Tibial nerve (tissue), 4 donors: Measurements from ENCODE around the gene GPR42. TPM values are rescaled to one million over a fixed set of nuclear protein-coding genes. Genes with fewer than 3 reads are reported as not detected.

ENCODE experiments used
- DNase-seq, 2 donors: peaks; one replicate each; pipeline ENCODE4 v3.0.0-alpha.2; 2019; ENCODE audit warnings: low spot score in 2 of 2
- H3K27ac ChIP-seq, 4 donors: fragments of 200-600 bp; sonication (generic) in 3 of 4; one replicate each; pipeline ENCODE4 v1.5.1; 2017 to 2019; ENCODE audit warnings: mild to moderate bottlenecking in 1 of 4
- H3K27me3 ChIP-seq, 2 donors: fragments of 200-600 bp; sonication (generic) in 1 of 2; one replicate each; pipeline versions ENCODE4 v1.5.1 to v1.6.0; 2017 to 2019
- H3K36me3 ChIP-seq, 3 donors: fragments of 200-600 bp; sonication (generic); one replicate each; pipeline ENCODE4 v1.5.1; 2018 to 2019
- H3K4me1 ChIP-seq, 4 donors: fragments of 200-600 bp; sonication (generic) in 3 of 4; one replicate each; pipeline ENCODE4 v1.5.1; 2017 to 2019
- H3K4me3 ChIP-seq, 4 donors: fragments of 200-600 bp; sonication (generic) in 3 of 4; one replicate each; pipeline ENCODE4 v1.5.1; 2017 to 2019; ENCODE audit warnings: mild to moderate bottlenecking in 1 of 4, moderate library complexity in 1 of 4
- H3K9me3 ChIP-seq, 4 donors: fragments of 200-600 bp; sonication (generic) in 3 of 4; one replicate each; pipeline ENCODE4 v1.5.1; 2017 to 2019
- EP300 ChIP-seq, 2 donors: sonication (generic); formaldehyde crosslinking; IDR thresholded peaks; one replicate each; pipeline ENCODE4 v1.6.1; 2017; ENCODE audit warnings: antibody characterized with exemption in 2 of 2, mild to moderate bottlenecking in 1 of 2
- POLR2A ChIP-seq, 2 donors: fragments of 450-650 bp; IDR thresholded peaks; one replicate each; pipeline ENCODE4 v1.6.1; 2017; ENCODE audit warnings: antibody characterized with exemption in 2 of 2, mild to moderate bottlenecking in 2 of 2, moderate library complexity in 2 of 2
- WGBS, 2 donors: methylation state at CpG; one replicate each; pipeline ENCODE4 v1.1.5; 2018; 5-methylcytosine and 5-hydroxymethylcytosine counted together
- total RNA-seq, 4 donors: library from RNA; depleted of rRNA; stranded (reverse); fragments of >200 nt; gene quantifications; one replicate each; pipeline ENCODE4 v1.1.0, GENCODE V29; 2016
- TF ChIP-seq, protein P1 (sequence below), 5 experiments: fragments of 200-600 bp in 3 of 5; fragments of 450-650 bp in 2 of 5; sonication (generic) in 3 of 5; IDR thresholded peaks; one replicate each; pipeline ENCODE4 v1.5.1; 2016 to 2019; ENCODE audit warnings: antibody characterized with exemption in 5 of 5, mild to moderate bottlenecking in 3 of 5, moderate library complexity in 2 of 5

The GPR42 gene
- total RNA-seq, 4 donors from 2014 or later = not detected

DNA sequence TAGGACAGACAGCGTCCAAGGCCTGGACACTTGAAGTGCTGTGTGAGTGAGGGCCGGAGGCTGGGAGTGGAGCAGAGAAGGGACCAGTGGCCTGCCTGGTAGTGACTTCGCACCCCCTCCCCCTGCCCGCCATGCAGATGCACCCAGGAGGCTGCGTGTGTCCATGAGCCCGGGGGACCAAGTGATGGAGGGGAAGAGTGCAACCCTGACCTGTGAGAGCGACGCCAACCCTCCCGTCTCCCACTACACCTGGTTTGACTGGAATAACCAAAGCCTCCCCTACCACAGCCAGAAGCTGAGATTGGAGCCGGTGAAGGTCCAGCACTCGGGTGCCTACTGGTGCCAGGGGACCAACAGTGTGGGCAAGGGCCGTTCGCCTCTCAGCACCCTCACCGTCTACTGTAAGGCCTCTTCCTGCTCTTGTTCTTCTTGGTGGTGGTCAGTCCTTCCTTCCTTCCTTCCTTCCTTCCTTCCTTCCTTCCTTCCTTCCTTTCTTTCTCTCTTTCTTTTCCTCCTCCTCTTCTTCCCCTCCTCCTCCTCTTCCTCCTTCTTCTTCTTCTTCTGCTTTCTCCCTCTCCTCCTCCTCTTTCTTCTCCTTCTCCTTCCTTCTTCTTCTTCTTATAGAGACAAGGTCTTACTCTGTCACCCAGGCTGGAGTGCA lies 29.2 kb upstream of the GPR42 start:
- peaks cover 0 to 17% (median 0%) of the 10 kb centered on the region in 3 donors for H3K36me3 ChIP-seq
- H3K9me3 ChIP-seq = no peaks in the 10 kb centered on the region
- no peak for TF ChIP-seq EP300 (IDR thresholded peaks at IDR 0.05)
- no peak for TF ChIP-seq POLR2A (IDR thresholded peaks at IDR 0.05)
- TF ChIP-seq, protein P1, sequence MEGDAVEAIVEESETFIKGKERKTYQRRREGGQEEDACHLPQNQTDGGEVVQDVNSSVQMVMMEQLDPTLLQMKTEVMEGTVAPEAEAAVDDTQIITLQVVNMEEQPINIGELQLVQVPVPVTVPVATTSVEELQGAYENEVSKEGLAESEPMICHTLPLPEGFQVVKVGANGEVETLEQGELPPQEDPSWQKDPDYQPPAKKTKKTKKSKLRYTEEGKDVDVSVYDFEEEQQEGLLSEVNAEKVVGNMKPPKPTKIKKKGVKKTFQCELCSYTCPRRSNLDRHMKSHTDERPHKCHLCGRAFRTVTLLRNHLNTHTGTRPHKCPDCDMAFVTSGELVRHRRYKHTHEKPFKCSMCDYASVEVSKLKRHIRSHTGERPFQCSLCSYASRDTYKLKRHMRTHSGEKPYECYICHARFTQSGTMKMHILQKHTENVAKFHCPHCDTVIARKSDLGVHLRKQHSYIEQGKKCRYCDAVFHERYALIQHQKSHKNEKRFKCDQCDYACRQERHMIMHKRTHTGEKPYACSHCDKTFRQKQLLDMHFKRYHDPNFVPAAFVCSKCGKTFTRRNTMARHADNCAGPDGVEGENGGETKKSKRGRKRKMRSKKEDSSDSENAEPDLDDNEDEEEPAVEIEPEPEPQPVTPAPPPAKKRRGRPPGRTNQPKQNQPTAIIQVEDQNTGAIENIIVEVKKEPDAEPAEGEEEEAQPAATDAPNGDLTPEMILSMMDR (IDR thresholded peaks at IDR 0.05) = no peak
- H3K4me1 ChIP-seq = peaks cover 0 to under 1% (median 0%) of the 10 kb centered on the region in 4 donors
- no peak for DNase-seq
- 81 to 88% methylated on average over 13 to 14 of the region's 14 CpGs for WGBS, 2 donors
- H3K27ac ChIP-seq = no peak overlapping the region
- no peak overlapping the region for H3K4me3 ChIP-seq
- H3K27me3 ChIP-seq = no peaks in the 10 kb centered on the region

DNA sequence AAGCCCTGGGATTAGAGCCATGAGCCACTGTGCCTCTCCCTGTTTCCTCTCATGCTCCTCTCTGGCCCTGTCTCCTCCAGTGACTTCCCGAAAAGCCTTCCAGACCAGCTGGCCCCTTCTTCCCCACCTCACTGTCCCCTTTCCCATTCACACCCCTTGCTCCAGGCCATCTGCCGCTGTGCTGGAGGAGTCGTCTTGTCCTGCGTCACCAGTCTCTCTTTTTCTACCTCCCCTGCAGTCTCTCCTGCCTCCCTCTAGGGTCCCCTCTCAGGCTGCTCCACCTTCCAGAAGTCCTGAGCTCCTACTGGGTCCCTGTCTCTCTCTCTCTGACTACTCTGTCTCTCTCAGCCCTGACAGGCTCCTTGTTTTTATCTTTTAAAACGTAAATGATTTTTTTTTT lies 28.4 kb upstream of the GPR42 start:
- H3K4me3 ChIP-seq = no peak overlapping the region
- no peak for DNase-seq
- no peaks in the 10 kb centered on the region for H3K27me3 ChIP-seq
- H3K9me3 ChIP-seq = no peaks in the 10 kb centered on the region
- 49 to 58% methylated on average over 5 of the region's 5 CpGs for WGBS, 2 donors
- peaks cover 0 to 17% (median 0%) of the 10 kb centered on the region in 3 donors for H3K36me3 ChIP-seq
- no peak overlapping the region for H3K27ac ChIP-seq
- peaks cover 0 to 6% (median 0%) of the 10 kb centered on the region in 4 donors for H3K4me1 ChIP-seq
- TF ChIP-seq POLR2A (IDR thresholded peaks at IDR 0.05) (no peak), EP300 (IDR thresholded peaks at IDR 0.05) (no peak)
- TF ChIP-seq, protein P1 (IDR thresholded peaks at IDR 0.05) = no peak

DNA sequence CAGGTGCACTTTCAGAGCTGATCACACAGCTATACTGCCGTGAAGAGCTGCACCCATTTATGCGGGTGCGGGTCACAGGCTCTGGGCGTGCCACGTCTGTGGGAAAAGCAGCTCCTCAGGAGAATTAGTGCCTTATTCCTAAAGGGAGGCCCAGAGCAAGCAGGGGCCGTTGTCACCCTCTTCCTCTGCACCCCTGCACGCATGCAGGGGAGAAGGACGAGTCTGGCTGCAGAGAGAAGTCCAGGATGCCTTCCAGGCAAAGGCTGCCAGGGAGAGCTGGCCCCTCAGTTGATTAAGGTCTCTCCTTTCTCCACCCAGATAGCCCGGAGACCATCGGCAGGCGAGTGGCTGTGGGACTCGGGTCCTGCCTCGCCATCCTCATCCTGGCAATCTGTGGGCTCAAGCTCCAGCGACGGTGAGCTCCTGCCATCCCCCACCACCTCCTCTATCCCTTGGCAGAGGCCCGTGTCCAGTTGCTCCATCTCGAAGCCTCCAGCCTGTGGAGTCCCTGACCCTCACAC lies 26.3 kb upstream of the GPR42 start:
- WGBS, 2 donors = 77 to 78% methylated on average over 12 to 17 of the region's 17 CpGs
- DNase-seq = no peak
- TF ChIP-seq EP300 (IDR thresholded peaks at IDR 0.05) (no peak), POLR2A (IDR thresholded peaks at IDR 0.05) (no peak)
- TF ChIP-seq, protein P1 (IDR thresholded peaks at IDR 0.05) = no peak
- no peak overlapping the region for H3K4me3 ChIP-seq
- peaks cover 0 to 6% (median 0%) of the 10 kb centered on the region in 4 donors for H3K4me1 ChIP-seq
- H3K27ac ChIP-seq = no peak overlapping the region
- H3K27me3 ChIP-seq = no peaks in the 10 kb centered on the region
- peaks cover 0 to 17% (median 0%) of the 10 kb centered on the region in 3 donors for H3K36me3 ChIP-seq
- H3K9me3 ChIP-seq = no peaks in the 10 kb centered on the region

DNA sequence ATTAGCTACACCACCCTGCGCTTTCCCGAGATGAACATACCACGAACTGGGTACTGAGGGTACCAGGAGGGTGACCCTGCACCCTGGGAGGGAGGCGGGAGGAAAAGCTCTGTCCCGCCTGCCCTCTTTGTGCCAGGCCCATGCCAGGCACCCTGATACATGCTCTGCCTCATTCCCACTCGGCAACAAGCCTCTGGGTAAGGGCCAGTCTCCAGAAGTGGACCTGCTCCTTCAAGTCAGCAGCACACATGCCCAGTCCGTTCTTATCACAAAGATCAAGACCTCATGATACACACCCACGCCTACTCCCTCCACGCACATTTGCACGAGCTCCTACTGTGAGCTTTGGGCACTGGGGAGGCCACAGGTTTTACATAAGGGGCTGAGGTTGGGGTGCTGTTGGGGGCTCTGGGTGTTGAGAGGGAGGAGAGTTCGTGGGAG lies 25.2 kb upstream of the GPR42 start:
- no peak overlapping the region for H3K4me3 ChIP-seq
- no peaks in the 10 kb centered on the region for H3K27me3 ChIP-seq
- TF ChIP-seq EP300 (IDR thresholded peaks at IDR 0.05) (no peak), POLR2A (IDR thresholded peaks at IDR 0.05) (no peak)
- TF ChIP-seq, protein P1 (IDR thresholded peaks at IDR 0.05) = no peak
- H3K4me1 ChIP-seq = peaks cover 0 to 6% (median 0%) of the 10 kb centered on the region in 4 donors
- H3K9me3 ChIP-seq = no peaks in the 10 kb centered on the region
- 77 to 84% methylated on average over 11 of the region's 11 CpGs for WGBS, 2 donors
- peaks cover 0 to 12% (median 0%) of the 10 kb centered on the region in 3 donors for H3K36me3 ChIP-seq
- DNase-seq = no peak
- no peak overlapping the region for H3K27ac ChIP-seq
